CD4-positive, alpha-beta T cell treated with Interleukin-15 for 1 hour (primary cell): ENCODE measurements around the gene C9orf152.
A peak's percentile ranks its signal among the peaks of the same experiment; 100 is the strongest.
"Not testable (repeated sequence)": the region's sequence is repeated elsewhere in the genome, so short reads cannot be mapped to it uniquely, and the experiment has no call there.

ENCODE experiments used
- DNase-seq: peaks from one replicate; pipeline ENCODE4 v3.0.0-alpha.2; 2020

The C9orf152 gene

DNA sequence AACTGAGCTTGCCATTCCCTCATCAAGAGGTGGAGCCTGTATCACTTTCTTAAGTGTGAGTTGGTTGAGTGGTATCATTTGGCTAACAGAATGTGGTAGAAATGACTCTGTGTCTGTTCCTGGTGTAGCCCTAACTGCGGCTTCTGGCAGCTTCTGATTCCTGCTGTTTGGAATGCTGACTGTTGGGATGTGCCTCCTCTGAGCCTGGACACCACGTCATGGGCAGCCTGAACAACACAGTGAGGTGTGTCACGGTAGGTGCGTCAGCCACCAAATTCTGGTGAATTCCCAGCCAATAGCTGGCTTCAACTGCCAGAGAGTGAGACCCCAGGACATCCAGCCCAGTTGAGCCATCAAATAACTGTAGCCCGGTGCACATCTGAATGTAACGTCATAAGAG is 6.1 kb upstream of the C9orf152 start:
- DNase-seq: no peak

GRCh38 chr9:110213413-110214044 is 5.6 kb upstream of the C9orf152 start:
- no peak for DNase-seq

GRCh38 chr9:110207071-110207641 is 803 bp downstream of the C9orf152 start:
- DNase-seq: no peak

DNA sequence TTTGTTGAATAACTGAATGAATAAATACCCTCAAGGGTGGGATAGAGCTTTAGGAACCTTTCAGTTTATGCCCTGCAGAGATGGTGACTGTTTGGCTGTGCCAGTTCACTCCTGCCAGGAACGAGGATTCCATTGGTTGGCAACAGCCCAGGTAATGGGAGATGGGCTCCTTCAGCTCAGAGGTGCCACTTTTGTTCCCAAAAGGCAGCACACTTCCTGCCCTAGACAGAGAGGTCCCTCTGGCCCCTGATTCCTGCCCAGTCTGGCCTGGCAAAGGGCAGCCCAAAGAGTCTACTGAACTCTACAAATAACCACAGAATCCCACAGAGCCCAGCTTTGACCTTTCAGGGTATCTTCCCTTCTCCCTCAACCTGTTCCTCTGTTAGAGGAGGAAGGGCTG is 1.6 kb downstream of the C9orf152 start:
- no peak for DNase-seq

DNA sequence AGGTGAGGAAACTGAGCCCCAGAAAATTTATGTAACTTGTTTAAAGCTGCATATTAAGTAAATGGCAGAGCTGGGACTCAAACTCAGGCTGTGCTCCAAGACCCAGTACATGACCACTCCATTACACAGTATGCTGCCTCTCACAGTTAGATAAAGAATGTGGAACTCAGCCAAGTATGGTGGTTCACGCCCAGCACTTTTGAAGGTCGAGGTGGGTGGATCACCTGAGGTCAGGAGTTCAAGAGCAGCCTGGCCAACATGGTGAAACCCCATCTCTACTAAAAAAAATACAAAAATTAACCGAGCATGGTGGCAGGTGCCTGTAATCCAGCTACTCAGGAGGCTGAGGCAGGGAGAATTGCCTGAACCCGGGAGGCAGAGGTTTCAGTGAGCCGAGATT is 2.3 kb downstream of the C9orf152 start:
- DNase-seq: not testable (repeated sequence)

DNA sequence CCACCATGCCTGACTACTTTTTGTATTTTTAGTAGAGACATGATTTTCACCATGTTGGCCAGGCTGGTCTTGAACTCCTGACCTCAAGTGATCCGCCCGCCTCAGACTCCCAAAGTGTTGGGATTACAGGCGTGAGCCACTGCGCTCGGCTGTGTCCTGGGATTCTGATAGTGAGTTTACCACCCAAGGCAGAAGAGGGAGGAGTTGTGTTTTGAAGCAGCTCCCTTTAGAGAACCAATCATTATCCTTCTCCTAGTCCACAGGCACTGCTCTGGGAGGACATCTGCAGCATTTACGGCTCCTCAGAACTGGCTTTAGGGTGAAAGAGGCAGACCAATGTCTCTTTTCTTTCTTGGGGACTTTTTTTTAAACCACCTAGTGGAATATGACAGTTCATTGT is 5.7 kb downstream of the C9orf152 start:
- DNase-seq: no peak

- no peak for DNase-seq
These were observed 8.3 kb downstream of the C9orf152 start for GRCh38 chr9:110199643-110200042.

- DNase-seq: no peak
These were observed 9.6 kb downstream of the C9orf152 start for GRCh38 chr9:110198357-110198756.

- DNase-seq: no peak
These were observed 10.4 kb downstream of the C9orf152 start for GRCh38 chr9:110197330-110198187.

DNA sequence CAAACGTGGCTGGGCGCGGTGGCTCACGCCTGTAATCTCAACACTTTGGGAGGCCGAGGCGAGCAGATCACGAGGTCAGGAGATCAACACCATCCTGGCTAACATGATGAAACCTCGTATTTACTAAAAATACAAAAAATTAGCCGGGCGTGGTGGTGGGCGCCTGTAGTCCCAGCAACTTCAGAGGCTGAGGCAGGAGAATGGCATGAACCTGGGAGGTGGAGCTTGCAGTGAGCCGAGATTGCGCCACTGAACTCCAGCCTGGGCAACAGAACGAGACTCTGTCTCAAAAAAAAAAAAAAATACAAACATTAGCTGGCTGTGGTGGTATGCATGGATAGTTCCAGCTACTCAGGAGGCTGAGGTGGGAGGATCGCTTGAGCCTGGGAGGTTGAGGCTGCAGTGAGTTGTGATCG is 11.9 kb downstream of the C9orf152 start:
- DNase-seq: not testable (repeated sequence)

- DNase-seq: no peak
These were observed 15.3 kb downstream of the C9orf152 start for GRCh38 chr9:110192531-110193261.

- no peak for DNase-seq
These were observed 16.3 kb downstream of the C9orf152 start for GRCh38 chr9:110191615-110192014.

- DNase-seq: no peak
These were observed 18.2 kb downstream of the C9orf152 start for GRCh38 chr9:110189559-110190320.

GRCh38 chr9:110188991-110189390 is 19.0 kb downstream of the C9orf152 start:
- no peak for DNase-seq

- no peak for DNase-seq
These were observed 19.9 kb downstream of the C9orf152 start for GRCh38 chr9:110188101-110188500.

DNA sequence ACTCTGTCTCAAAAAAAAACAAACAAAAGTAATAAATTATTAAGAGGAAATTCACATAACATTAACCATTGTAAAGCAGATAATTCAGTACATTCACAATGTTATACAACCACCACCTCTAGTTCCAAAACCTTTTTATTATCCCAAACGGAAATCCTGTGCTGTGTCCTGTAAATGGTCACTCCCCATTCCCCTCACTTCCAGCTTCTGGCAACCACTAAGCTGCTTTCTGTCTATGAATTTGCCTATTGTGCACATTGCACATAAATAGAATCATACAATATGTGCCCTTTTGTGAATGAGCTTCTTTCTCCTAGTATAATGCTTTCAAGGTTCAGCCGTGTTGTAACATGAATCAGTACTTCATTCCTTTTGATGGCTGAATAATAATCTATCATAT is 20.8 kb downstream of the C9orf152 start:
- no peak for DNase-seq

DNA sequence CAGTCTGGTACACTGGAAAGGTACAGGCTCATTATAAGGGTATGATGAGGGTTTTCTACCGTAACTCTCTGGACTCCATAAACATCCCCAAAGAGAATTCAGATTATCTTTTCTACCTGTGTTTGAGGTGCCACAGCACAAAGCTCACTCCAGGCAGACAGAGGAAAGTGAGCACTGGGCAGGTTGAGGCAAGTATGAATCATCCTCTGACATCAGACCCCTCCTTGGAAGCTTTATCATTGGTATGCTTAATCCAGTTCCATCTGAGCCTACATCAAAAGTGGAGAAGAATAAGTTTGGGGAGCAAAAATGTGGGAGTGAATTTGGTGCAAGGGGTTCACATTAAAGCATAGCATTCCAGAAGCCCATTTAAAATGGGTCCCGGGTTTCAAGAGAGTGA is 21.7 kb downstream of the C9orf152 start:
- DNase-seq: no peak

- no peak for DNase-seq
These were observed 22.2 kb downstream of the C9orf152 start for GRCh38 chr9:110185806-110186205.

- peak; percentile 43 for DNase-seq
These were observed 24.5 kb downstream of the C9orf152 start for GRCh38 chr9:110183208-110184145.

- no peak for DNase-seq
These were observed 27.2 kb downstream of the C9orf152 start for GRCh38 chr9:110180511-110181434.
